Measurements from ENCODE around the gene VIP. TPM values are rescaled to one million over a fixed set of nuclear protein-coding genes. Genes with fewer than 3 reads are reported as not detected.

The VIP gene
- total and polyA plus RNA-seq, 12 donors, result 0.22 to 19.5 (median 1.4) TPM; not detected in 3

- no peaks in the 10 kb centered on the region for H3K36me3 ChIP-seq (replicated peaks in 1 of 2)
- no peak for DNase-seq
- H3K4me1 ChIP-seq (replicated peaks in 1 of 2), result no peaks in the 10 kb centered on the region
- H3K4me3 ChIP-seq, result no peak overlapping the region
- H3K27ac ChIP-seq, result no peak overlapping the region
- H3K27me3 ChIP-seq, result no peaks in the 10 kb centered on the region
- H3K9me3 ChIP-seq (replicated peaks in 1 of 3), result no peaks in the 10 kb centered on the region
- TF ChIP-seq, protein P1, sequence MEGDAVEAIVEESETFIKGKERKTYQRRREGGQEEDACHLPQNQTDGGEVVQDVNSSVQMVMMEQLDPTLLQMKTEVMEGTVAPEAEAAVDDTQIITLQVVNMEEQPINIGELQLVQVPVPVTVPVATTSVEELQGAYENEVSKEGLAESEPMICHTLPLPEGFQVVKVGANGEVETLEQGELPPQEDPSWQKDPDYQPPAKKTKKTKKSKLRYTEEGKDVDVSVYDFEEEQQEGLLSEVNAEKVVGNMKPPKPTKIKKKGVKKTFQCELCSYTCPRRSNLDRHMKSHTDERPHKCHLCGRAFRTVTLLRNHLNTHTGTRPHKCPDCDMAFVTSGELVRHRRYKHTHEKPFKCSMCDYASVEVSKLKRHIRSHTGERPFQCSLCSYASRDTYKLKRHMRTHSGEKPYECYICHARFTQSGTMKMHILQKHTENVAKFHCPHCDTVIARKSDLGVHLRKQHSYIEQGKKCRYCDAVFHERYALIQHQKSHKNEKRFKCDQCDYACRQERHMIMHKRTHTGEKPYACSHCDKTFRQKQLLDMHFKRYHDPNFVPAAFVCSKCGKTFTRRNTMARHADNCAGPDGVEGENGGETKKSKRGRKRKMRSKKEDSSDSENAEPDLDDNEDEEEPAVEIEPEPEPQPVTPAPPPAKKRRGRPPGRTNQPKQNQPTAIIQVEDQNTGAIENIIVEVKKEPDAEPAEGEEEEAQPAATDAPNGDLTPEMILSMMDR (IDR thresholded peaks at IDR 0.05), result no peak
- TF ChIP-seq POLR2A (IDR thresholded peaks at IDR 0.05), result no peak
- intact Hi-C loops (cut with DNase I), result no loop called here
Measured at GRCh38 chr6:152794696-152795095, 44.1 kb downstream of the VIP start.

- Histone ChIP-seq H3K27me3 (no peaks in the 10 kb centered on the region), H3K27ac (no peak overlapping the region), H3K4me1 (replicated peaks in 1 of 2) (no peaks in the 10 kb centered on the region), H3K36me3 (replicated peaks in 1 of 2) (no peaks in the 10 kb centered on the region), H3K4me3 (no peak overlapping the region), H3K9me3 (replicated peaks in 1 of 3) (peaks cover 0 to 6% (median 0%) of the 10 kb centered on the region in 3 donors)
- intact Hi-C loops (cut with DNase I), result no loop called here
- TF ChIP-seq, protein P1 (IDR thresholded peaks at IDR 0.05), result no peak
- TF ChIP-seq POLR2A (IDR thresholded peaks at IDR 0.05), result no peak
- DNase-seq, result no peak
Measured at GRCh38 chr6:152804150-152804549, 53.6 kb downstream of the VIP start.

Other genes starting within 250 kb of the VIP start
- 100 to 1,000 TPM in 5 of 9 donors, 10 to 100 TPM in 4; 46.4 to 170 (median 108) TPM for gene SYNE1, start 113.4 kb upstream of the VIP start, total RNA-seq
- gene SYNE1, start 113.4 kb upstream of the VIP start, polyA plus RNA-seq, result 10 to 100 TPM; 29.0 to 74.7 (median 64.9) TPM
- gene MYCT1, start 52.9 kb upstream of the VIP start, total RNA-seq, result 10 to 100 TPM in 1 of 9 donors, 1 to 10 TPM in 8; 3.9 to 17.9 (median 6.6) TPM
- 1 to 10 TPM; 4.4 to 6.7 (median 6.0) TPM for gene MYCT1, start 52.9 kb upstream of the VIP start, polyA plus RNA-seq
- 10 to 100 TPM in 2 of 9 donors, 1 to 10 TPM in 7; 1.9 to 19.2 (median 4.5) TPM for gene FBXO5, start 232.2 kb downstream of the VIP start, total RNA-seq
- gene FBXO5, start 232.2 kb downstream of the VIP start, polyA plus RNA-seq, result 1 to 10 TPM; 1.2 to 5.3 (median 1.4) TPM